ENCODE results near the gene GMIP.

DNA sequence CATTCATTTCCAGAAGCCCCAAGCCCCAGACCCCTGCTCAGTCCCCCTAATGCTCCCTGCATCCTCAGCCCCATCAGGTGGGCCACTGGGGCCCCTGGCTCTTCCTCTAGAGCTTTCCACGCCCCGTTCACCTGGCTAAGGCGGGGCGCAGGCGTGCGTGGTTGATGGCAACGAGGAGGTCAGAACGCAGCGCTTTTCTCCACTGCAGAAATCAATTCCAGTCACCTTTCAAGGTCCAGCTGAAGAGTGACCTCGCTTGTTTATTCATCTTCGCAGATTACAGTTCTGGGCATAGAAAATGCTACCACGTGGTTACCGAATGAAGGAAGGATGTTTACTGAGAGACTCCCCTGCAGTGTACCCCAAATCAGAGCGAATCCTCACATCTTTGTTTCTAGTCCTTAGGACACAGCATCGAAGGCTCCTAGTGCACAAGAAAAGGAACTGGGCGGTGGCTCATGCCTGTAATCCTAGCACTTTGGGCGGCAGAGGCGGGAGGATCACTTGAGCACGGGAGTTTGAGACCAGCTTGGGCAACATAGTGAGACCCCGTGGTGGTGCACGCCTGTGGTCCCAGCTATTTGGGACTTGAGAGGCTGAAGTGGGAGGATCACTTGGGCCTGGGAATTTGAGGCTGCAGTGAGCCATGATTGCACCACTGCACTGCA, 24.1 kb downstream of the GMIP start:
- TF ChIP-seq, protein P1, sequence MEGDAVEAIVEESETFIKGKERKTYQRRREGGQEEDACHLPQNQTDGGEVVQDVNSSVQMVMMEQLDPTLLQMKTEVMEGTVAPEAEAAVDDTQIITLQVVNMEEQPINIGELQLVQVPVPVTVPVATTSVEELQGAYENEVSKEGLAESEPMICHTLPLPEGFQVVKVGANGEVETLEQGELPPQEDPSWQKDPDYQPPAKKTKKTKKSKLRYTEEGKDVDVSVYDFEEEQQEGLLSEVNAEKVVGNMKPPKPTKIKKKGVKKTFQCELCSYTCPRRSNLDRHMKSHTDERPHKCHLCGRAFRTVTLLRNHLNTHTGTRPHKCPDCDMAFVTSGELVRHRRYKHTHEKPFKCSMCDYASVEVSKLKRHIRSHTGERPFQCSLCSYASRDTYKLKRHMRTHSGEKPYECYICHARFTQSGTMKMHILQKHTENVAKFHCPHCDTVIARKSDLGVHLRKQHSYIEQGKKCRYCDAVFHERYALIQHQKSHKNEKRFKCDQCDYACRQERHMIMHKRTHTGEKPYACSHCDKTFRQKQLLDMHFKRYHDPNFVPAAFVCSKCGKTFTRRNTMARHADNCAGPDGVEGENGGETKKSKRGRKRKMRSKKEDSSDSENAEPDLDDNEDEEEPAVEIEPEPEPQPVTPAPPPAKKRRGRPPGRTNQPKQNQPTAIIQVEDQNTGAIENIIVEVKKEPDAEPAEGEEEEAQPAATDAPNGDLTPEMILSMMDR (IDR thresholded peaks at IDR 0.05 in 8 of 11, conservative IDR thresholded peaks at IDR 0.05 in 3 of 11) = no peak
- no peak for TF ChIP-seq POLR2AphosphoS5 (IDR thresholded peaks at IDR 0.05)
